MM.1S (cell line): ENCODE data around the gene ELAVL4.

Experiments
- DNase-seq: peaks from one replicate; pipeline ENCODE4 v3.0.0-alpha.2; 2015
- H2AFZ ChIP-seq: fragments of 300-600 bp; sonication (generic); 2 replicates; pipeline ENCODE4 v1.6.0; 2016; ENCODE audit warnings: antibody characterized with exemption, low read length
- H3F3A ChIP-seq: fragments of 300-600 bp; sonication (generic); 2 replicates; pipeline ENCODE4 v1.6.1; 2016; ENCODE audit warnings: mild to moderate bottlenecking, antibody characterized with exemption, low read length, moderate library complexity, mixed read lengths; ENCODE audit not compliant: insufficient read depth
- H3K27ac ChIP-seq: fragments of 300-600 bp; sonication (generic); 2 replicates; pipeline ENCODE4 v1.5.1; 2016; ENCODE audit warnings: mild to moderate bottlenecking, low read length
- H3K27me3 ChIP-seq: fragments of 300-600 bp; sonication (generic); replicated peaks from 2 replicates; pipeline ENCODE4 v1.6.0; 2016; ENCODE audit warnings: low read length; ENCODE audit not compliant: insufficient read depth
- H3K36me3 ChIP-seq: fragments of 300-600 bp; sonication (generic); replicated peaks from 2 replicates; pipeline ENCODE4 v1.6.1; 2016; ENCODE audit warnings: mild to moderate bottlenecking, low read length, mixed read lengths; ENCODE audit not compliant: insufficient read depth
- H3K4me1 ChIP-seq: fragments of 300-600 bp; sonication (generic); 2 replicates; pipeline ENCODE4 v1.6.1; 2016; ENCODE audit warnings: low read length, mixed read lengths
- H3K4me2 ChIP-seq: fragments of 300-600 bp; sonication (generic); 2 replicates; pipeline ENCODE4 v1.6.0; 2016; ENCODE audit warnings: low read depth, low read length
- H3K4me3 ChIP-seq: fragments of 300-600 bp; sonication (generic); 2 replicates; pipeline ENCODE4 v1.5.1; 2016; ENCODE audit warnings: low read length, mixed read lengths
- H3K79me2 ChIP-seq: fragments of 300-600 bp; sonication (generic); 2 replicates; pipeline ENCODE4 v1.6.1; 2016; ENCODE audit warnings: mixed run types, low read length, mixed read lengths
- H3K9ac ChIP-seq: fragments of 300-600 bp; sonication (generic); 2 replicates; pipeline ENCODE4 v1.6.1; 2016; ENCODE audit warnings: low read length, mixed read lengths
- H3K9me2 ChIP-seq: fragments of 300-600 bp; sonication (generic); replicated peaks from 2 replicates; pipeline ENCODE4 v1.6.1; 2016; ENCODE audit warnings: mild to moderate bottlenecking, low read length, mixed read lengths; ENCODE audit not compliant: insufficient read depth
- H3K9me3 ChIP-seq: fragments of 300-600 bp; sonication (generic); replicated peaks from 2 replicates; pipeline ENCODE4 v1.6.1; 2016; ENCODE audit warnings: mild to moderate bottlenecking, low read length, mixed read lengths; ENCODE audit not compliant: insufficient read depth
- H4K20me1 ChIP-seq: fragments of 300-600 bp; sonication (generic); 2 replicates; pipeline ENCODE4 v1.6.1; 2016; ENCODE audit warnings: mild to moderate bottlenecking, low read length, moderate library complexity, mixed read lengths; ENCODE audit not compliant: insufficient read depth
- EZH2 ChIP-seq: fragments of 300-600 bp; sonication (generic); optimal IDR thresholded peaks from 2 replicates; pipeline ENCODE3; 2017; ENCODE audit warnings: low read depth, mild to moderate bottlenecking, antibody characterized with exemption, low read length, mixed read lengths
- EZH2phosphoT487 ChIP-seq: fragments of 300-600 bp; sonication (generic); IDR thresholded peaks from 2 replicates; pipeline ENCODE4 v1.6.1; 2018; ENCODE audit warnings: antibody characterized with exemption, low read length
- TF ChIP-seq, protein P1 (sequence below): fragments of 300-600 bp; sonication (generic); IDR thresholded peaks from 2 replicates; pipeline ENCODE4 v1.5.1; 2016; ENCODE audit warnings: antibody characterized with exemption, low read length, mixed read lengths

ELAVL4 gene

GRCh38 chr1:50228871-50229384, 120.2 kb downstream of the ELAVL4 start:
- Histone ChIP-seq H4K20me1 (no peaks in the 10 kb centered on the region), H3K4me3 (no peak overlapping the region), H3K36me3 (no peaks in the 10 kb centered on the region), H3K27ac (no peak overlapping the region), H3K9me3 (no peaks in the 10 kb centered on the region), H3K79me2 (no peaks in the 10 kb centered on the region), H3K4me2 (no peak overlapping the region), H3K9me2 (no peaks in the 10 kb centered on the region), H3F3A (no peaks in the 10 kb centered on the region), H3K27me3 (no peaks in the 10 kb centered on the region), H2AFZ (no peak overlapping the region), H3K4me1 (no peaks in the 10 kb centered on the region), H3K9ac (no peak overlapping the region)
- DNase-seq = no peak
- no peak for TF ChIP-seq EZH2
- no peak for TF ChIP-seq EZH2phosphoT487
- TF ChIP-seq, protein P1, sequence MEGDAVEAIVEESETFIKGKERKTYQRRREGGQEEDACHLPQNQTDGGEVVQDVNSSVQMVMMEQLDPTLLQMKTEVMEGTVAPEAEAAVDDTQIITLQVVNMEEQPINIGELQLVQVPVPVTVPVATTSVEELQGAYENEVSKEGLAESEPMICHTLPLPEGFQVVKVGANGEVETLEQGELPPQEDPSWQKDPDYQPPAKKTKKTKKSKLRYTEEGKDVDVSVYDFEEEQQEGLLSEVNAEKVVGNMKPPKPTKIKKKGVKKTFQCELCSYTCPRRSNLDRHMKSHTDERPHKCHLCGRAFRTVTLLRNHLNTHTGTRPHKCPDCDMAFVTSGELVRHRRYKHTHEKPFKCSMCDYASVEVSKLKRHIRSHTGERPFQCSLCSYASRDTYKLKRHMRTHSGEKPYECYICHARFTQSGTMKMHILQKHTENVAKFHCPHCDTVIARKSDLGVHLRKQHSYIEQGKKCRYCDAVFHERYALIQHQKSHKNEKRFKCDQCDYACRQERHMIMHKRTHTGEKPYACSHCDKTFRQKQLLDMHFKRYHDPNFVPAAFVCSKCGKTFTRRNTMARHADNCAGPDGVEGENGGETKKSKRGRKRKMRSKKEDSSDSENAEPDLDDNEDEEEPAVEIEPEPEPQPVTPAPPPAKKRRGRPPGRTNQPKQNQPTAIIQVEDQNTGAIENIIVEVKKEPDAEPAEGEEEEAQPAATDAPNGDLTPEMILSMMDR = no peak

GRCh38 chr1:50231209-50231608, 122.5 kb downstream of the ELAVL4 start:
- Histone ChIP-seq H3K4me2 (no peak overlapping the region), H3F3A (no peaks in the 10 kb centered on the region), H3K9ac (no peak overlapping the region), H3K4me3 (no peak overlapping the region), H3K79me2 (no peaks in the 10 kb centered on the region), H3K36me3 (no peaks in the 10 kb centered on the region), H3K9me3 (no peaks in the 10 kb centered on the region), H2AFZ (no peak overlapping the region), H3K27me3 (no peaks in the 10 kb centered on the region), H3K9me2 (no peaks in the 10 kb centered on the region), H4K20me1 (no peaks in the 10 kb centered on the region), H3K4me1 (no peaks in the 10 kb centered on the region), H3K27ac (no peak overlapping the region)
- TF ChIP-seq, protein P1 = no peak
- no peak for TF ChIP-seq EZH2phosphoT487
- no peak for TF ChIP-seq EZH2
- DNase-seq = no peak

DNA sequence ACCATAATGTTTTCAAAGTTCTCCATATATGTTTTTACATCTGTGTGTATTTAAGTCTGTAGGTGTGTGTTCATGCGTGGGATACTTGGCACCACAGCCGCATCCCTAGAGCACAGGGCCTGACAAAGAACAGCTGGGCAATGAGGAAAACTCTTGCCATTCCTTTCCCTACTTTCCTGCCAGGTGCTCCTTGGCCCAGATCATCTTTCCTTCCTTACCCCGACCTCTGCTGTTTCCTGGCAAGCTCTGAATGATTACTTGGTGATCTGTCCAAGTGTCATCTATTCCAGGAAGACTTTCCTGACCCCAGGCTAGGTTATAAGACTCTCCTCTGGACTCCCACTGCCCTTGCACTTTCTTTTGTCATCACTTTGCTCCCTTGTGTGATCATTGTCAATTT, 123.6 kb downstream of the ELAVL4 start:
- Histone ChIP-seq H3K4me1 (no peaks in the 10 kb centered on the region), H3K36me3 (no peaks in the 10 kb centered on the region), H3K79me2 (no peaks in the 10 kb centered on the region), H3K9me3 (no peaks in the 10 kb centered on the region), H4K20me1 (no peaks in the 10 kb centered on the region), H3K27me3 (no peaks in the 10 kb centered on the region), H3K9me2 (no peaks in the 10 kb centered on the region), H3K4me2 (no peak overlapping the region), H3K4me3 (no peak overlapping the region), H3F3A (no peaks in the 10 kb centered on the region), H3K9ac (no peak overlapping the region), H2AFZ (no peak overlapping the region), H3K27ac (no peak overlapping the region)
- TF ChIP-seq, protein P1 = no peak
- no peak for TF ChIP-seq EZH2
- no peak for TF ChIP-seq EZH2phosphoT487
- DNase-seq = no peak
